Measurements from ENCODE around the gene CPNE4. TPM values are rescaled to one million over a fixed set of nuclear protein-coding genes. Genes with fewer than 3 reads are reported as not detected.

CPNE4 gene
- total RNA-seq, 1 donor from 2014 or later = not detected

GRCh38 chr3:131738095-131738494 is 296.7 kb downstream of the CPNE4 start:
- no peak overlapping the region for H3K27ac ChIP-seq (ENCODE audit: low read depth, low read length)
- no peaks in the 10 kb centered on the region for H3K36me3 ChIP-seq (ENCODE audit: control insufficient read depth in 3 of 3, insufficient read depth in 3 of 3, low read length in 3 of 3)
- H3K9ac ChIP-seq (ENCODE audit: low read depth in 1 of 3, low read length in 3 of 3) = no peak overlapping the region
- H3K4me3 ChIP-seq (ENCODE audit: low read length in 3 of 3) = no peak overlapping the region
- H3K4me1 ChIP-seq (ENCODE audit: control insufficient read depth in 3 of 3, insufficient read depth in 3 of 3, low read length in 3 of 3) = no peaks in the 10 kb centered on the region
- H3K9me3 ChIP-seq (ENCODE audit: control insufficient read depth in 3 of 3, low read length in 3 of 3) = no peaks in the 10 kb centered on the region
- no peaks in the 10 kb centered on the region for H3K27me3 ChIP-seq (ENCODE audit: control insufficient read depth in 3 of 3, insufficient read depth in 3 of 3, low read length in 3 of 3)

GRCh38 chr3:131735544-131735943 is 299.3 kb downstream of the CPNE4 start:
- H3K9me3 ChIP-seq (ENCODE audit: control insufficient read depth in 3 of 3, low read length in 3 of 3) = no peaks in the 10 kb centered on the region
- H3K4me1 ChIP-seq (ENCODE audit: control insufficient read depth in 3 of 3, insufficient read depth in 3 of 3, low read length in 3 of 3) = no peaks in the 10 kb centered on the region
- no peaks in the 10 kb centered on the region for H3K36me3 ChIP-seq (ENCODE audit: control insufficient read depth in 3 of 3, insufficient read depth in 3 of 3, low read length in 3 of 3)
- H3K27me3 ChIP-seq (ENCODE audit: control insufficient read depth in 3 of 3, insufficient read depth in 3 of 3, low read length in 3 of 3) = no peaks in the 10 kb centered on the region
- no peak overlapping the region for H3K4me3 ChIP-seq (ENCODE audit: low read length in 3 of 3)
- H3K9ac ChIP-seq (ENCODE audit: low read depth in 1 of 3, low read length in 3 of 3) = no peak overlapping the region
- H3K27ac ChIP-seq (ENCODE audit: low read depth, low read length) = no peak overlapping the region

- Histone ChIP-seq H3K4me1 (ENCODE audit: control insufficient read depth in 3 of 3, insufficient read depth in 3 of 3, low read length in 3 of 3) (no peaks in the 10 kb centered on the region), H3K9ac (ENCODE audit: low read depth in 1 of 3, low read length in 3 of 3) (no peak overlapping the region), H3K9me3 (ENCODE audit: control insufficient read depth in 3 of 3, low read length in 3 of 3) (no peaks in the 10 kb centered on the region), H3K27ac (ENCODE audit: low read depth, low read length) (no peak overlapping the region), H3K36me3 (ENCODE audit: control insufficient read depth in 3 of 3, insufficient read depth in 3 of 3, low read length in 3 of 3) (no peaks in the 10 kb centered on the region), H3K27me3 (ENCODE audit: control insufficient read depth in 3 of 3, insufficient read depth in 3 of 3, low read length in 3 of 3) (no peaks in the 10 kb centered on the region), H3K4me3 (ENCODE audit: low read length in 3 of 3) (no peak overlapping the region)
Measured at GRCh38 chr3:131735116-131735515, 299.7 kb downstream of the CPNE4 start.

GRCh38 chr3:131733086-131733841 is 301.6 kb downstream of the CPNE4 start:
- Histone ChIP-seq H3K27me3 (ENCODE audit: control insufficient read depth in 3 of 3, insufficient read depth in 3 of 3, low read length in 3 of 3) (no peaks in the 10 kb centered on the region), H3K36me3 (ENCODE audit: control insufficient read depth in 3 of 3, insufficient read depth in 3 of 3, low read length in 3 of 3) (no peaks in the 10 kb centered on the region), H3K4me1 (ENCODE audit: control insufficient read depth in 3 of 3, insufficient read depth in 3 of 3, low read length in 3 of 3) (no peaks in the 10 kb centered on the region), H3K4me3 (ENCODE audit: low read length in 3 of 3) (no peak overlapping the region), H3K9ac (ENCODE audit: low read depth in 1 of 3, low read length in 3 of 3) (no peak overlapping the region), H3K9me3 (ENCODE audit: control insufficient read depth in 3 of 3, low read length in 3 of 3) (no peaks in the 10 kb centered on the region), H3K27ac (ENCODE audit: low read depth, low read length) (no peak overlapping the region)

- no peaks in the 10 kb centered on the region for H3K4me1 ChIP-seq (ENCODE audit: control insufficient read depth in 3 of 3, insufficient read depth in 3 of 3, low read length in 3 of 3)
- no peaks in the 10 kb centered on the region for H3K9me3 ChIP-seq (ENCODE audit: control insufficient read depth in 3 of 3, low read length in 3 of 3)
- H3K36me3 ChIP-seq (ENCODE audit: control insufficient read depth in 3 of 3, insufficient read depth in 3 of 3, low read length in 3 of 3) = no peaks in the 10 kb centered on the region
- no peaks in the 10 kb centered on the region for H3K27me3 ChIP-seq (ENCODE audit: control insufficient read depth in 3 of 3, insufficient read depth in 3 of 3, low read length in 3 of 3)
- H3K4me3 ChIP-seq (ENCODE audit: low read length in 3 of 3) = no peak overlapping the region
- no peak overlapping the region for H3K27ac ChIP-seq (ENCODE audit: low read depth, low read length)
- no peak overlapping the region for H3K9ac ChIP-seq (ENCODE audit: low read depth in 1 of 3, low read length in 3 of 3)
Measured at GRCh38 chr3:131731709-131732108, 303.1 kb downstream of the CPNE4 start.

GRCh38 chr3:131730581-131730980 is 304.2 kb downstream of the CPNE4 start:
- H3K4me3 ChIP-seq (ENCODE audit: low read length in 3 of 3) = no peak overlapping the region
- no peaks in the 10 kb centered on the region for H3K4me1 ChIP-seq (ENCODE audit: control insufficient read depth in 3 of 3, insufficient read depth in 3 of 3, low read length in 3 of 3)
- no peak overlapping the region for H3K9ac ChIP-seq (ENCODE audit: low read depth in 1 of 3, low read length in 3 of 3)
- H3K27ac ChIP-seq (ENCODE audit: low read depth, low read length) = no peak overlapping the region
- no peaks in the 10 kb centered on the region for H3K27me3 ChIP-seq (ENCODE audit: control insufficient read depth in 3 of 3, insufficient read depth in 3 of 3, low read length in 3 of 3)
- no peaks in the 10 kb centered on the region for H3K36me3 ChIP-seq (ENCODE audit: control insufficient read depth in 3 of 3, insufficient read depth in 3 of 3, low read length in 3 of 3)
- no peaks in the 10 kb centered on the region for H3K9me3 ChIP-seq (ENCODE audit: control insufficient read depth in 3 of 3, low read length in 3 of 3)

GRCh38 chr3:131729643-131730017 is 305.2 kb downstream of the CPNE4 start:
- Histone ChIP-seq H3K4me1 (ENCODE audit: control insufficient read depth in 3 of 3, insufficient read depth in 3 of 3, low read length in 3 of 3) (no peaks in the 10 kb centered on the region), H3K36me3 (ENCODE audit: control insufficient read depth in 3 of 3, insufficient read depth in 3 of 3, low read length in 3 of 3) (no peaks in the 10 kb centered on the region), H3K27me3 (ENCODE audit: control insufficient read depth in 3 of 3, insufficient read depth in 3 of 3, low read length in 3 of 3) (no peaks in the 10 kb centered on the region), H3K4me3 (ENCODE audit: low read length in 3 of 3) (no peak overlapping the region), H3K9me3 (ENCODE audit: control insufficient read depth in 3 of 3, low read length in 3 of 3) (no peaks in the 10 kb centered on the region), H3K9ac (ENCODE audit: low read depth in 1 of 3, low read length in 3 of 3) (no peak overlapping the region), H3K27ac (ENCODE audit: low read depth, low read length) (no peak overlapping the region)

GRCh38 chr3:131728898-131729642 is 305.7 kb downstream of the CPNE4 start:
- Histone ChIP-seq H3K27me3 (ENCODE audit: control insufficient read depth in 3 of 3, insufficient read depth in 3 of 3, low read length in 3 of 3) (no peaks in the 10 kb centered on the region), H3K36me3 (ENCODE audit: control insufficient read depth in 3 of 3, insufficient read depth in 3 of 3, low read length in 3 of 3) (no peaks in the 10 kb centered on the region), H3K4me3 (ENCODE audit: low read length in 3 of 3) (no peak overlapping the region), H3K4me1 (ENCODE audit: control insufficient read depth in 3 of 3, insufficient read depth in 3 of 3, low read length in 3 of 3) (no peaks in the 10 kb centered on the region), H3K9ac (ENCODE audit: low read depth in 1 of 3, low read length in 3 of 3) (no peak overlapping the region), H3K27ac (ENCODE audit: low read depth, low read length) (no peak overlapping the region), H3K9me3 (ENCODE audit: control insufficient read depth in 3 of 3, low read length in 3 of 3) (no peaks in the 10 kb centered on the region)

- Histone ChIP-seq H3K4me3 (ENCODE audit: low read length in 3 of 3) (no peak overlapping the region), H3K9me3 (ENCODE audit: control insufficient read depth in 3 of 3, low read length in 3 of 3) (no peaks in the 10 kb centered on the region), H3K4me1 (ENCODE audit: control insufficient read depth in 3 of 3, insufficient read depth in 3 of 3, low read length in 3 of 3) (no peaks in the 10 kb centered on the region), H3K36me3 (ENCODE audit: control insufficient read depth in 3 of 3, insufficient read depth in 3 of 3, low read length in 3 of 3) (no peaks in the 10 kb centered on the region), H3K27me3 (ENCODE audit: control insufficient read depth in 3 of 3, insufficient read depth in 3 of 3, low read length in 3 of 3) (no peaks in the 10 kb centered on the region), H3K27ac (ENCODE audit: low read depth, low read length) (no peak overlapping the region), H3K9ac (ENCODE audit: low read depth in 1 of 3, low read length in 3 of 3) (no peak overlapping the region)
Measured at GRCh38 chr3:131725414-131725813, 309.4 kb downstream of the CPNE4 start.

GRCh38 chr3:131723343-131723742 is 311.5 kb downstream of the CPNE4 start:
- no peak overlapping the region for H3K9ac ChIP-seq (ENCODE audit: low read depth in 1 of 3, low read length in 3 of 3)
- H3K36me3 ChIP-seq (ENCODE audit: control insufficient read depth in 3 of 3, insufficient read depth in 3 of 3, low read length in 3 of 3) = no peaks in the 10 kb centered on the region
- H3K27ac ChIP-seq (ENCODE audit: low read depth, low read length) = no peak overlapping the region
- H3K4me3 ChIP-seq (ENCODE audit: low read length in 3 of 3) = no peak overlapping the region
- H3K9me3 ChIP-seq (ENCODE audit: control insufficient read depth in 3 of 3, low read length in 3 of 3) = no peaks in the 10 kb centered on the region
- no peaks in the 10 kb centered on the region for H3K27me3 ChIP-seq (ENCODE audit: control insufficient read depth in 3 of 3, insufficient read depth in 3 of 3, low read length in 3 of 3)
- no peaks in the 10 kb centered on the region for H3K4me1 ChIP-seq (ENCODE audit: control insufficient read depth in 3 of 3, insufficient read depth in 3 of 3, low read length in 3 of 3)

Measured in skeletal muscle tissue (tissue), 4 donors.